GM21367 (cell line): ENCODE data around the gene PLD4.
"Not testable (repeated sequence)": the region's sequence is repeated elsewhere in the genome, so short reads cannot be mapped to it uniquely, and the experiment has no call there.

ENCODE experiments used
- ATAC-seq: cut with Tn5 transposase; IDR thresholded peaks from one replicate; pipeline ENCODE4 v1.9.1; 2021; ENCODE audit not compliant: unreplicated experiment

PLD4 gene

GRCh38 chr14:104924421-104925213 lies at the start of gene PLD4:
TSS of gene PLD4 (plus strand) at chr14:104924879. CDS start at chr14:104927141, 2,262 bp downstream.
- ATAC-seq = no peak

GRCh38 chr14:104875412-104875751 lies 49.3 kb upstream of the PLD4 start:
- no peak for ATAC-seq

- ATAC-seq = no peak
Measured at GRCh38 chr14:104875811-104876210, 48.9 kb upstream of the PLD4 start.

- no peak for ATAC-seq
Measured at GRCh38 chr14:104876251-104876699, 48.4 kb upstream of the PLD4 start.

GRCh38 chr14:104877066-104877805 lies 47.4 kb upstream of the PLD4 start:
- ATAC-seq = no peak

GRCh38 chr14:104877806-104878550 lies 46.7 kb upstream of the PLD4 start:
- ATAC-seq = no peak

- no peak for ATAC-seq
Measured at GRCh38 chr14:104878582-104878981, 46.1 kb upstream of the PLD4 start.

GRCh38 chr14:104879201-104879982 lies 45.3 kb upstream of the PLD4 start:
- ATAC-seq = no peak

- no peak for ATAC-seq
Measured at GRCh38 chr14:104879983-104880565, 44.6 kb upstream of the PLD4 start.

GRCh38 chr14:104880584-104881210 lies 44.0 kb upstream of the PLD4 start:
- ATAC-seq = no peak

- ATAC-seq = no peak
Measured at GRCh38 chr14:104881369-104881979, 43.2 kb upstream of the PLD4 start.

- no peak for ATAC-seq
Measured at GRCh38 chr14:104882325-104882973, 42.2 kb upstream of the PLD4 start.

GRCh38 chr14:104882991-104883660 lies 41.6 kb upstream of the PLD4 start:
- ATAC-seq = no peak

- no peak for ATAC-seq
Measured at GRCh38 chr14:104883681-104884361, 40.9 kb upstream of the PLD4 start.

GRCh38 chr14:104884381-104884780 lies 40.3 kb upstream of the PLD4 start:
- ATAC-seq = not testable (repeated sequence)

- ATAC-seq = no peak
Measured at GRCh38 chr14:104885031-104885972, 39.4 kb upstream of the PLD4 start.
